Endothelial cell of umbilical vein (primary cell): Measurements from ENCODE around the gene WTAP. TPM values are rescaled to one million over a fixed set of nuclear protein-coding genes. Genes with fewer than 3 reads are reported as not detected.

ENCODE experiments used
- BruUV-seq: library from RNA; stranded (reverse); fragments of 400-500 nt; replicated peaks from 2 replicates; lab custom pipeline; 2021; lab: Mats Ljungman, UMichigan
- CTCF ChIA-PET: fragments of 300-600, 350-600 bp; sonication (Branson Sonifier 250); formaldehyde crosslinking; loops from one replicate; lab custom pipeline; 2021; ENCODE audit warnings: antibody characterized with exemption, inconsistent platforms; lab: Charles Lee
- POLR2A ChIA-PET: fragments of 300-600, 350-600 bp; sonication (Branson Sonifier 250); formaldehyde crosslinking; loops from one replicate; lab custom pipeline; 2021; ENCODE audit warnings: antibody characterized with exemption, inconsistent platforms; lab: Charles Lee
- DNase-seq: peaks from one replicate; pipeline ENCODE4 v3.0.0-alpha.2; 2011; ENCODE audit warnings: low read depth, low spot score
- FAIRE-seq: peaks from 2 replicates; lab custom pipeline; 2011; peaks lifted over from hg19 to GRCh38; lab: Jason Lieb, UNC
- H2AFZ ChIP-seq: 2 replicates; pipeline ENCODE4 v1.6.0; 2012; ENCODE audit warnings: low read depth, low read length, control low read depth, inconsistent platforms
- H3K27ac ChIP-seq: 2 replicates; pipeline ENCODE4 v1.5.1; 2011; ENCODE audit warnings: low read depth, mild to moderate bottlenecking, control low read depth, low read length, moderate library complexity; ENCODE audit not compliant: insufficient read depth
- H3K27me3 ChIP-seq, 2 experiments: 2 replicates each; pipeline versions ENCODE4 v1.6.0 to v1.6.1; 2011; ENCODE audit warnings: low read length in 2 of 2, mixed read lengths in 1 of 2; ENCODE audit not compliant: control insufficient read depth in 2 of 2, insufficient read depth in 2 of 2
- H3K36me3 ChIP-seq, 2 experiments: 2 replicates in 1 of 2; 3 replicates in 1 of 2; pipeline ENCODE4 v1.5.1; 2011; ENCODE audit warnings: low read length in 2 of 2, mild to moderate bottlenecking in 1 of 2, moderate library complexity in 1 of 2; ENCODE audit not compliant: control insufficient read depth in 2 of 2, insufficient read depth in 2 of 2; ENCODE audit errors: extremely low read depth in 1 of 2
- H3K4me1 ChIP-seq: 3 replicates; pipeline ENCODE4 v1.5.1; 2011; ENCODE audit warnings: mild to moderate bottlenecking, low read length; ENCODE audit not compliant: control insufficient read depth, insufficient read depth; ENCODE audit errors: extremely low read depth
- H3K4me2 ChIP-seq: 2 replicates; pipeline ENCODE4 v1.6.1; 2011; ENCODE audit warnings: low read length, control low read depth, mixed read lengths; ENCODE audit not compliant: insufficient read depth
- H3K4me3 ChIP-seq, 3 experiments: fragments of 200-600 bp in 1 of 3; sonication (generic), shearing (Covaris generic) in 1 of 3; replicated peaks in 1 of 3; 2 replicates each; pipeline ENCODE4 v1.5.1; 2011 to 2016; ENCODE audit warnings: control low read depth in 3 of 3, low read length in 3 of 3, mild to moderate bottlenecking in 2 of 3, inconsistent platforms in 1 of 3, low read depth in 1 of 3, moderate library complexity in 1 of 3; ENCODE audit not compliant: insufficient read depth in 1 of 3
- H3K79me2 ChIP-seq: 2 replicates; pipeline ENCODE4 v1.6.0; 2012; ENCODE audit warnings: low read length, inconsistent platforms; ENCODE audit not compliant: control insufficient read depth, insufficient read depth
- H3K9ac ChIP-seq: replicated peaks from 2 replicates; pipeline ENCODE3; 2011; ENCODE audit warnings: low read length, control low read depth; ENCODE audit not compliant: insufficient read depth; ENCODE audit errors: extremely low read depth
- H3K9me1 ChIP-seq: replicated peaks from 3 replicates; pipeline ENCODE4 v1.6.0; 2011; ENCODE audit warnings: mild to moderate bottlenecking, low read length; ENCODE audit not compliant: control insufficient read depth, insufficient read depth; ENCODE audit errors: extremely low read depth
- H3K9me3 ChIP-seq: replicated peaks from 2 replicates; pipeline ENCODE4 v1.5.1; 2012; ENCODE audit warnings: low read length, inconsistent platforms; ENCODE audit not compliant: control insufficient read depth, insufficient read depth
- H4K20me1 ChIP-seq: replicated peaks from 2 replicates; pipeline ENCODE3; 2011; ENCODE audit warnings: mild to moderate bottlenecking, low read length; ENCODE audit not compliant: control insufficient read depth, insufficient read depth; ENCODE audit errors: extremely low read depth
- EZH2 ChIP-seq: IDR thresholded peaks from 2 replicates; pipeline ENCODE4 v1.6.1; 2012; ENCODE audit warnings: borderline replicate concordance, low read depth, mild to moderate bottlenecking, moderate library complexity, low read length, inconsistent platforms; ENCODE audit not compliant: severe bottlenecking
- FOS ChIP-seq: IDR thresholded peaks from 2 replicates; pipeline ENCODE4 v1.6.1; 2011; ENCODE audit warnings: mild to moderate bottlenecking, low read length, moderate library complexity, borderline replicate concordance; ENCODE audit not compliant: insufficient read depth
- GATA2 ChIP-seq: IDR thresholded peaks from 2 replicates; pipeline ENCODE4 v1.7.0; 2011; ENCODE audit warnings: low read depth, mild to moderate bottlenecking, moderate library complexity, mixed read lengths, low read length; ENCODE audit not compliant: insufficient read length, insufficient read depth
- JUN ChIP-seq: IDR thresholded peaks from 2 replicates; pipeline ENCODE4 v1.6.1; 2011; ENCODE audit warnings: borderline replicate concordance, low read depth; ENCODE audit not compliant: insufficient read length, insufficient read depth
- MAX ChIP-seq: IDR thresholded peaks from 2 replicates; pipeline ENCODE4 v1.6.1; 2011; ENCODE audit not compliant: insufficient read depth, insufficient read length
- MYC ChIP-seq: IDR thresholded peaks from one replicate; pipeline ENCODE4 v1.6.1; 2011; ENCODE audit warnings: mild to moderate bottlenecking, low read depth, low read length
- POLR2A ChIP-seq: IDR thresholded peaks from 2 replicates; pipeline ENCODE4 v1.6.1; 2012; ENCODE audit warnings: low read depth, mild to moderate bottlenecking, control low read depth, low read length
- POLR2AphosphoS5 ChIP-seq: IDR thresholded peaks from 2 replicates; pipeline ENCODE4 v1.6.1; 2012; ENCODE audit warnings: low read depth, mild to moderate bottlenecking, control low read depth, low read length, moderate library complexity; ENCODE audit not compliant: insufficient read depth
- dilution Hi-C: fragments of 300-500 bp; cut with MboI; formaldehyde crosslinking; loops from one replicate; pipeline ENCODE4 v1.15.0; 2019; ENCODE audit warnings: low sequenced_read_pairs; ENCODE audit not compliant: extremely low pct_ligation_motif_present
- intact Hi-C: fragments of 100-400 bp; cut with micrococcal nuclease; formaldehyde crosslinking; loops from one replicate; pipeline ENCODE4 v1.10.0; 2022
- polyA plus RNA-seq, 4 experiments: library from polyadenylated mRNA; depleted of rRNA in 3 of 4; stranded (reverse) in 3 of 4; unstranded in 1 of 4; fragments of >200 nt; gene quantifications; 2 replicates each; pipeline versions ENCODE4 v1.2.1 to v1.2.3, GENCODE V29; 2011 to 2012; ENCODE audit warnings: missing spikeins in 1 of 4
- total RNA-seq: library from RNA; stranded (reverse); gene quantifications from 2 replicates; pipeline ENCODE4 v1.2.3, GENCODE V29; 2021
- TF ChIP-seq, protein P1 (sequence below), 2 donors: IDR thresholded peaks; 1 replicate in 1 of 2; 2 replicates in 1 of 2; pipeline ENCODE4 v1.5.1; 2011; ENCODE audit warnings: low read length in 2 of 2, mild to moderate bottlenecking in 2 of 2, moderate library complexity in 2 of 2, control low read depth in 1 of 2, inconsistent platforms in 1 of 2, low read depth in 1 of 2; ENCODE audit not compliant: insufficient read depth in 1 of 2; ENCODE audit errors: extremely low read depth in 1 of 2

WTAP gene
- total and polyA plus RNA-seq, 2 donors (not counting 3 experiments of a cell fraction or from before 2014, with no cell fraction given), result 21.7 to 81.6 TPM

DNA sequence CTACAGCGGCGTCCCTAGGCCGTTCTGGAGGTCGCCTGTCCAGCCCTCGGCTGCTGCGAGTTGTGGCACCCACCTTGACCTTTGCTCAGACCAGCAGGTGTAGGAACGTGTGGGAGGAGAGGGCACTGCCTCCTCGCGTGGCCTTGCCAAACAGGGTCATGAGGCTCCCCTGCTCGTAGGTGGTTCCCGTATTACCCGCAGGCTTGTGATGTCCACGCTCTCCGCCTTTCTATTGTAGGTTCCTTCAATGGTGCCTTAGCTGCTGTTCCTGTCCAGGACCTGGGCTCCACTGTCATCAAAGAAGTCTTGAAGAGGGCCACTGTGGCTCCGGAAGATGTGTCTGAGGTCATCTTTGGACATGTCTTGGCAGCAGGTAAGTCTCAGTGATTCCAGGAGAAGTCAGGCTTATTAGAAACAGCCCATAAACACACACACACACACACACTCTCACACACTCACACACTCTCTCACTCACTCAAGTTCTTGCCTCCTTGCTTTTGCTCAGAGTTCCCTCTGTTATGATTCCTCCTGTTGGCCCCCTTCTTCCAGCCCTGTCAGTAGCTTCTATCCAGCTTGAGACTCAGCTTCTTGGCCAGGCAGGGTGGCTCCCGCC, 35.5 kb downstream of the WTAP start:
- peak overlapping the region; percentile 85 for H3K27ac ChIP-seq
- no peaks in the 10 kb centered on the region for H3K9me3 ChIP-seq
- intact Hi-C loops (loop anchor here (1.0 kb wide), 3 partner anchors 27 to 71 kb away; partner anchors contain the start of genes TCP1 and WTAP), dilution Hi-C loops (no loop called here)
- H2AFZ ChIP-seq, result peak overlapping the region; percentile 82
- ChIA-PET POLR2A (interaction anchor here (0.7 kb wide), 1 partner anchor 26 kb away, joined by 7 read pairs; no protein-coding TSS in a partner anchor), CTCF (interaction anchor here (0.7 kb wide), 1 partner anchor 10 kb away, joined by 3 read pairs; no protein-coding TSS in a partner anchor)
- TSS peak; percentile 45 for BruUV-seq
- DNase-seq (no peak), FAIRE-seq (no peak)
- H4K20me1 ChIP-seq, result no peaks in the 10 kb centered on the region
- TF ChIP-seq GATA2, result no peak
- no peak for TF ChIP-seq POLR2A
- TF ChIP-seq MYC, result no peak
- no peak for TF ChIP-seq JUN
- no peak for TF ChIP-seq FOS
- TF ChIP-seq, protein P1, sequence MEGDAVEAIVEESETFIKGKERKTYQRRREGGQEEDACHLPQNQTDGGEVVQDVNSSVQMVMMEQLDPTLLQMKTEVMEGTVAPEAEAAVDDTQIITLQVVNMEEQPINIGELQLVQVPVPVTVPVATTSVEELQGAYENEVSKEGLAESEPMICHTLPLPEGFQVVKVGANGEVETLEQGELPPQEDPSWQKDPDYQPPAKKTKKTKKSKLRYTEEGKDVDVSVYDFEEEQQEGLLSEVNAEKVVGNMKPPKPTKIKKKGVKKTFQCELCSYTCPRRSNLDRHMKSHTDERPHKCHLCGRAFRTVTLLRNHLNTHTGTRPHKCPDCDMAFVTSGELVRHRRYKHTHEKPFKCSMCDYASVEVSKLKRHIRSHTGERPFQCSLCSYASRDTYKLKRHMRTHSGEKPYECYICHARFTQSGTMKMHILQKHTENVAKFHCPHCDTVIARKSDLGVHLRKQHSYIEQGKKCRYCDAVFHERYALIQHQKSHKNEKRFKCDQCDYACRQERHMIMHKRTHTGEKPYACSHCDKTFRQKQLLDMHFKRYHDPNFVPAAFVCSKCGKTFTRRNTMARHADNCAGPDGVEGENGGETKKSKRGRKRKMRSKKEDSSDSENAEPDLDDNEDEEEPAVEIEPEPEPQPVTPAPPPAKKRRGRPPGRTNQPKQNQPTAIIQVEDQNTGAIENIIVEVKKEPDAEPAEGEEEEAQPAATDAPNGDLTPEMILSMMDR (IDR thresholded peaks at IDR 0.05; ENCODE audit: extremely low read depth in 1 of 2, insufficient read depth in 1 of 2, low read depth in 1 of 2, low read length in 2 of 2), result no peak
- no peak for TF ChIP-seq EZH2
- no peak for TF ChIP-seq MAX
- no peak for TF ChIP-seq POLR2AphosphoS5
- peaks cover 20% of the 10 kb centered on the region for H3K4me1 ChIP-seq
- H3K4me2 ChIP-seq, result peak overlapping the region; percentile 70
- H3K4me3 ChIP-seq, result peak overlapping the region; percentile 71 to 97 (median 92)
- H3K9ac ChIP-seq, result peak overlapping the region; percentile 83
- peaks cover 12% of the 10 kb centered on the region in 2 experiments for H3K36me3 ChIP-seq
- no peaks in the 10 kb centered on the region for H3K9me1 ChIP-seq
- peaks cover 16% of the 10 kb centered on the region for H3K79me2 ChIP-seq
- no peaks in the 10 kb centered on the region for H3K27me3 ChIP-seq
